Small intestine (tissue), 7 donors: ENCODE results near the gene ERCC5. TPM values are rescaled to one million over a fixed set of nuclear protein-coding genes. Genes with fewer than 3 reads are reported as not detected.

Source experiments
- DNase-seq, 2 donors: peaks; one replicate each; pipeline versions ENCODE4 v3.0.0 to v3.0.0-alpha.2; 2013
- FAIRE-seq: peaks from 2 replicates; lab custom pipeline; 2012; peaks lifted over from hg19 to GRCh38; lab: Jason Lieb, UNC
- H3K27ac ChIP-seq, 3 donors: one replicate each; pipeline ENCODE4 v1.5.1; 2013; ENCODE audit warnings: low read length in 2 of 3, mild to moderate bottlenecking in 2 of 3, control low read depth in 1 of 3, inconsistent platforms in 1 of 3, low read depth in 1 of 3, moderate library complexity in 1 of 3
- H3K27me3 ChIP-seq, 3 donors: one replicate each; pipeline ENCODE4 v1.6.1; 2013; ENCODE audit warnings: low read length in 3 of 3, inconsistent platforms in 1 of 3; ENCODE audit not compliant: control insufficient read depth in 3 of 3, insufficient read depth in 3 of 3
- H3K36me3 ChIP-seq, 3 donors: one replicate each; pipeline ENCODE4 v1.6.1; 2013; ENCODE audit warnings: low read length in 3 of 3, inconsistent platforms in 1 of 3, low read depth in 1 of 3, mild to moderate bottlenecking in 1 of 3, moderate library complexity in 1 of 3; ENCODE audit not compliant: control insufficient read depth in 3 of 3, insufficient read depth in 2 of 3
- H3K4me1 ChIP-seq, 3 donors: one replicate each; pipeline ENCODE4 v1.6.1; 2013; ENCODE audit warnings: low read length in 2 of 3, inconsistent platforms in 1 of 3, low read depth in 1 of 3, mild to moderate bottlenecking in 1 of 3, moderate library complexity in 1 of 3; ENCODE audit not compliant: control insufficient read depth in 3 of 3, insufficient read depth in 2 of 3
- H3K4me3 ChIP-seq, 3 donors: one replicate each; pipeline ENCODE4 v1.5.1; 2013; ENCODE audit warnings: low read length in 3 of 3, control low read depth in 1 of 3, inconsistent platforms in 1 of 3, low read depth in 1 of 3, mild to moderate bottlenecking in 1 of 3, moderate library complexity in 1 of 3
- H3K9me3 ChIP-seq, 2 donors: one replicate each; pipeline ENCODE4 v1.6.1; 2013; ENCODE audit warnings: low read depth in 1 of 2, low read length in 1 of 2; ENCODE audit not compliant: control insufficient read depth in 2 of 2, insufficient read depth in 1 of 2
- WGBS, 3 donors: extraction: QIAGEN DNeasy Blood & Tissue Kit; methylation state at CpG; one replicate each; pipeline ENCODE4 v1.1.7; 2013; 5-methylcytosine and 5-hydroxymethylcytosine counted together
- polyA plus RNA-seq, 4 donors: library from polyadenylated mRNA; stranded (reverse) in 3 of 4; unstranded in 1 of 4; fragments of 200-250 nt in 3 of 4; fragments of 120-200 nt in 1 of 4; gene quantifications; one replicate each; pipeline versions ENCODE4 v1.2.1 to v1.2.3, GENCODE V29; 2013
- donor health status: healthy with polysubstance abuse.
- donor health status: control.
- donor health status: control.
- donor health status: Bipolar disorder and iron deficiency.
- donor health status: healthy.

The ERCC5 gene
- polyA plus RNA-seq, 4 donors: 40.7 to 112 (median 65.9) TPM

GRCh38 chr13:102847272-102848234, 1.7 kb downstream of the ERCC5 start:
- peak overlapping the region in 2 of 3 donors; percentile 79 to 98 for H3K4me3 ChIP-seq
- no peaks in the 10 kb centered on the region for H3K9me3 ChIP-seq
- H3K27me3 ChIP-seq: no peaks in the 10 kb centered on the region
- H3K36me3 ChIP-seq: peaks cover 0 to 3% (median 0%) of the 10 kb centered on the region in 3 donors
- peak; percentile 57 to 58 for DNase-seq
- peak overlapping the region in 2 of 3 donors; percentile 68 to 99 for H3K27ac ChIP-seq
- H3K4me1 ChIP-seq: peaks cover 0 to 3% (median 0%) of the 10 kb centered on the region in 3 donors
- WGBS, 3 donors: 6 to 14% (median 10%) methylated on average over 12 of the region's 12 CpGs
- peak; percentile 79 for FAIRE-seq

GRCh38 chr13:102848956-102849355, 3.1 kb downstream of the ERCC5 start:
- Histone ChIP-seq H3K36me3 (peaks cover 0 to 6% (median 4%) of the 10 kb centered on the region in 3 donors), H3K4me3 (no peak overlapping the region), H3K27me3 (no peaks in the 10 kb centered on the region), H3K4me1 (peaks cover 0 to 3% (median 0%) of the 10 kb centered on the region in 3 donors), H3K27ac (no peak overlapping the region), H3K9me3 (no peaks in the 10 kb centered on the region)
- DNase-seq: no peak
- no peak for FAIRE-seq
- 88 to 92% (median 90%) methylated on average over 6 of the region's 6 CpGs for WGBS, 3 donors

GRCh38 chr13:102852556-102852955, 6.7 kb downstream of the ERCC5 start:
- no peak for DNase-seq
- FAIRE-seq: no peak
- WGBS, 3 donors: 95 to 97% (median 96%) methylated on average over 3 of the region's 3 CpGs
- Histone ChIP-seq H3K27me3 (no peaks in the 10 kb centered on the region), H3K4me3 (no peak overlapping the region), H3K27ac (no peak overlapping the region), H3K36me3 (peaks cover 0 to 28% (median 13%) of the 10 kb centered on the region in 3 donors), H3K4me1 (peaks cover 0 to 2% (median 0%) of the 10 kb centered on the region in 3 donors), H3K9me3 (no peaks in the 10 kb centered on the region)

- DNase-seq (no peak), FAIRE-seq (no peak)
- H3K4me3 ChIP-seq: no peak overlapping the region
- no peaks in the 10 kb centered on the region for H3K9me3 ChIP-seq
- peaks cover 4 to 28% (median 23%) of the 10 kb centered on the region in 3 donors for H3K36me3 ChIP-seq
- no peak overlapping the region for H3K27ac ChIP-seq
- no peaks in the 10 kb centered on the region for H3K27me3 ChIP-seq
- 61 to 81% (median 65%) methylated on average over 7 of the region's 7 CpGs for WGBS, 3 donors
- H3K4me1 ChIP-seq: peaks cover 0 to 2% (median 0%) of the 10 kb centered on the region in 3 donors
Measured at GRCh38 chr13:102854675-102855074, 8.8 kb downstream of the ERCC5 start.

- H3K27ac ChIP-seq: no peak overlapping the region
- no peak overlapping the region for H3K4me3 ChIP-seq
- no peaks in the 10 kb centered on the region for H3K9me3 ChIP-seq
- peak in 1 of 2 donors; percentile 13 for DNase-seq
- FAIRE-seq: no peak
- H3K27me3 ChIP-seq: no peaks in the 10 kb centered on the region
- WGBS, 3 donors: 35 to 55% (median 46%) methylated on average over 6 of the region's 6 CpGs
- H3K36me3 ChIP-seq: peaks cover 4 to 31% (median 30%) of the 10 kb centered on the region in 3 donors
- H3K4me1 ChIP-seq: peaks cover 0 to 2% (median 0%) of the 10 kb centered on the region in 3 donors
Measured at GRCh38 chr13:102856557-102856956, 10.7 kb downstream of the ERCC5 start.

GRCh38 chr13:102862624-102863210, 16.9 kb downstream of the ERCC5 start:
- no peak for DNase-seq
- 92 to 95% (median 94%) methylated on average over 13 of the region's 13 CpGs for WGBS, 3 donors
- Histone ChIP-seq H3K9me3 (peaks cover 0 to 7% of the 10 kb centered on the region in 2 donors), H3K4me1 (no peaks in the 10 kb centered on the region), H3K4me3 (no peak overlapping the region), H3K27ac (no peak overlapping the region), H3K36me3 (peaks cover 24 to 39% (median 39%) of the 10 kb centered on the region in 3 donors), H3K27me3 (no peaks in the 10 kb centered on the region)
- no peak for FAIRE-seq

- peaks cover 0 to 7% of the 10 kb centered on the region in 2 donors for H3K9me3 ChIP-seq
- no peak overlapping the region for H3K4me3 ChIP-seq
- no peak overlapping the region for H3K27ac ChIP-seq
- WGBS, 3 donors: 70 to 83% (median 77%) methylated on average over 4 of the region's 4 CpGs
- H3K4me1 ChIP-seq: no peaks in the 10 kb centered on the region
- no peaks in the 10 kb centered on the region for H3K27me3 ChIP-seq
- no peak for DNase-seq
- FAIRE-seq: no peak
- H3K36me3 ChIP-seq: peaks cover 24 to 42% (median 37%) of the 10 kb centered on the region in 3 donors
Measured at GRCh38 chr13:102863590-102863989, 17.8 kb downstream of the ERCC5 start.

- FAIRE-seq: no peak
- no peaks in the 10 kb centered on the region for H3K27me3 ChIP-seq
- H3K4me3 ChIP-seq: no peak overlapping the region
- 88 to 95% (median 91%) methylated on average over 5 of the region's 5 CpGs for WGBS, 3 donors
- H3K36me3 ChIP-seq: peaks cover 10 to 48% (median 19%) of the 10 kb centered on the region in 3 donors
- no peak for DNase-seq
- peaks cover 0 to 10% (median 2%) of the 10 kb centered on the region in 3 donors for H3K4me1 ChIP-seq
- H3K27ac ChIP-seq: no peak overlapping the region
- peaks cover 0 to 7% of the 10 kb centered on the region in 2 donors for H3K9me3 ChIP-seq
Measured at GRCh38 chr13:102868366-102868936, 22.6 kb downstream of the ERCC5 start.
